Endodermal cell (in vitro differentiated cells): ENCODE measurements around the gene PCGF6. TPM values are rescaled to one million over a fixed set of nuclear protein-coding genes. Genes with fewer than 3 reads are reported as not detected.

ENCODE experiments used
- DNase-seq: peaks from one replicate; pipeline ENCODE4 v3.0.0-alpha.2; 2017
- H3K27ac ChIP-seq: 2 replicates; pipeline ENCODE4 v1.5.1; 2013; ENCODE audit warnings: mild to moderate bottlenecking, low read depth, low read length, moderate library complexity
- H3K27me3 ChIP-seq: 2 replicates; pipeline ENCODE4 v1.6.1; 2013; ENCODE audit warnings: mild to moderate bottlenecking, low read length, moderate library complexity; ENCODE audit not compliant: insufficient read depth, control insufficient read depth, poor library complexity, severe bottlenecking
- H3K36me3 ChIP-seq: 2 replicates; pipeline ENCODE4 v1.7.0; 2013; ENCODE audit warnings: mild to moderate bottlenecking, low read length, moderate library complexity; ENCODE audit not compliant: control insufficient read depth, insufficient read depth
- H3K4me1 ChIP-seq: one replicate; pipeline ENCODE4 v1.7.0; 2013; ENCODE audit warnings: low read length; ENCODE audit not compliant: control insufficient read depth, insufficient read depth
- H3K4me3 ChIP-seq: 2 replicates; pipeline ENCODE4 v1.5.1; 2013; ENCODE audit warnings: mild to moderate bottlenecking, low read length, moderate library complexity
- H3K9ac ChIP-seq: 2 replicates; pipeline ENCODE4 v1.6.1; 2013; ENCODE audit warnings: mild to moderate bottlenecking, low read length, moderate library complexity; ENCODE audit not compliant: poor library complexity, severe bottlenecking; ENCODE audit errors: extremely low read depth
- H3K9me3 ChIP-seq: 2 replicates; pipeline ENCODE4 v1.6.1; 2013; ENCODE audit warnings: mild to moderate bottlenecking, low read length, moderate library complexity; ENCODE audit not compliant: control insufficient read depth
- H3K27ac Mint-ChIP-seq: 2 replicates; pipeline ENCODE4 v1.8.0; 2020; ENCODE audit warnings: mixed read lengths
- H3K27me3 Mint-ChIP-seq: 2 replicates; pipeline ENCODE4 v1.8.0; 2021; ENCODE audit warnings: mild to moderate bottlenecking, mixed read lengths; ENCODE audit not compliant: insufficient read depth
- H3K36me3 Mint-ChIP-seq: 2 replicates; pipeline ENCODE4 v1.8.0; 2020; ENCODE audit warnings: low read depth, mixed read lengths
- H3K4me1 Mint-ChIP-seq: 2 replicates; pipeline ENCODE4 v1.8.0; 2020; ENCODE audit warnings: mixed read lengths
- H3K4me3 Mint-ChIP-seq: 2 replicates; pipeline ENCODE4 v1.8.0; 2020; ENCODE audit warnings: mild to moderate bottlenecking, moderate library complexity, mixed read lengths
- H3K9me3 Mint-ChIP-seq: 2 replicates; pipeline ENCODE4 v1.8.0; 2020; ENCODE audit warnings: mild to moderate bottlenecking, mixed read lengths
- CTCF ChIP-seq: fragments of 200-600 bp; sonication (generic); conservative IDR thresholded peaks from 2 replicates; pipeline ENCODE4 v1.5.0; 2021; ENCODE audit warnings: antibody characterized with exemption, mild to moderate bottlenecking
- WGBS, 2 experiments: methylation state at CpG; one replicate each; pipeline versions ENCODE4 v1.1.5 to v1.1.7; 2013; ENCODE audit warnings: missing lambda C conversion rate in 2 of 2, mixed read lengths in 1 of 2; ENCODE audit not compliant: insufficient coverage in 1 of 2, insufficient read length in 1 of 2; 5-methylcytosine and 5-hydroxymethylcytosine counted together
- total RNA-seq, 2 donors: library from RNA; stranded (reverse); fragmentation: NEBNext Ultra II Directional in 1 of 2; extraction: Animal tissue kit (Norgen Biotek cat#: 25700) in 1 of 2; gene quantifications; 2 replicates in 1 of 2; 3 replicates in 1 of 2; pipeline ENCODE4 v1.2.1, GENCODE V29; 2021

PCGF6 gene
- total RNA-seq, 2 donors from 2014 or later: 18.9 to 20.5 TPM

- Histone ChIP-seq H3K27me3 (no peaks in the 10 kb centered on the region), H3K27ac (no peak overlapping the region), H3K4me3 (no peak overlapping the region), H3K36me3 (peaks cover 68% of the 10 kb centered on the region), H3K9me3 (no peaks in the 10 kb centered on the region), H3K9ac (no peak overlapping the region), H3K4me1 (no peaks in the 10 kb centered on the region)
- H3K4me3 Mint-ChIP-seq: no peak overlapping the region
- peaks cover 59% of the 10 kb centered on the region for H3K36me3 Mint-ChIP-seq
- no peak overlapping the region for H3K27ac Mint-ChIP-seq
- no peak for DNase-seq
- H3K27me3 Mint-ChIP-seq: no peaks in the 10 kb centered on the region
- TF ChIP-seq CTCF: no peak
- WGBS, 2 experiments: 83 to 100% methylated on average over 1 to 3 of the region's 4 CpGs
- no peaks in the 10 kb centered on the region for H3K9me3 Mint-ChIP-seq
- H3K4me1 Mint-ChIP-seq: no peaks in the 10 kb centered on the region
Measured at GRCh38 chr10:103336370-103336769, 14.6 kb downstream of the PCGF6 start.

DNA sequence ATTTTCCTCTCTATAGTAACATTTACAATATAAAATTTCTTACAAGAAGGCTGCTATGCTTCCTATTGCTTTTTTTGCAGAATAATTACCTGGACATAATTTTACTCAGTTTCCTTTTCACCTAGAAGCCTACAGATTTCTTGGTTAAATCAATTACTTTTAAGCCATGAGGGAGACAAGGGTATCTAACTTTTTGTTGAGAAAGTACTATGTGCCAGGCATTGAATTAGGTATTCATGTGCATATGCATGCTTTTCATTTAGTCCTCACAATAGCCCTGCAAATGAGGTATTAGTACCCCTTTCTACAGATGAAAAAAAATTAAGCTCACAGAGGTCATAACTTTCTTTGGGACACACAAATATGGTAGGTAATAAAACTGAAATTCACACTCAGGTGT lies 16.4 kb downstream of the PCGF6 start:
- H3K36me3 Mint-ChIP-seq: peaks cover 70% of the 10 kb centered on the region
- H3K9me3 ChIP-seq: no peaks in the 10 kb centered on the region
- no peak overlapping the region for H3K9ac ChIP-seq
- H3K27ac Mint-ChIP-seq: no peak overlapping the region
- no peaks in the 10 kb centered on the region for H3K4me1 Mint-ChIP-seq
- H3K36me3 ChIP-seq: peaks cover 71% of the 10 kb centered on the region
- DNase-seq: no peak
- no peak overlapping the region for H3K4me3 Mint-ChIP-seq
- H3K4me1 ChIP-seq: no peaks in the 10 kb centered on the region
- H3K27ac ChIP-seq: no peak overlapping the region
- H3K27me3 ChIP-seq: no peaks in the 10 kb centered on the region
- no peak for TF ChIP-seq CTCF
- no peak overlapping the region for H3K4me3 ChIP-seq
- no peaks in the 10 kb centered on the region for H3K9me3 Mint-ChIP-seq
- no peaks in the 10 kb centered on the region for H3K27me3 Mint-ChIP-seq

GRCh38 chr10:103333934-103334520 lies 16.9 kb downstream of the PCGF6 start:
- H3K27me3 ChIP-seq: no peaks in the 10 kb centered on the region
- peaks cover 70% of the 10 kb centered on the region for H3K36me3 Mint-ChIP-seq
- no peak overlapping the region for H3K27ac ChIP-seq
- peaks cover 66% of the 10 kb centered on the region for H3K36me3 ChIP-seq
- H3K27me3 Mint-ChIP-seq: no peaks in the 10 kb centered on the region
- TF ChIP-seq CTCF: peak; percentile 86
- H3K27ac Mint-ChIP-seq: no peak overlapping the region
- H3K9me3 ChIP-seq: no peaks in the 10 kb centered on the region
- no peak overlapping the region for H3K4me3 ChIP-seq
- DNase-seq: no peak
- no peak overlapping the region for H3K9ac ChIP-seq
- H3K9me3 Mint-ChIP-seq: no peaks in the 10 kb centered on the region
- no peaks in the 10 kb centered on the region for H3K4me1 Mint-ChIP-seq
- no peaks in the 10 kb centered on the region for H3K4me1 ChIP-seq
- no peak overlapping the region for H3K4me3 Mint-ChIP-seq
- WGBS, 2 experiments: no CpG with 5 or more reads among the region's 2 CpGs
